Measurements from ENCODE around the gene CEP164.

CEP164 gene

DNA sequence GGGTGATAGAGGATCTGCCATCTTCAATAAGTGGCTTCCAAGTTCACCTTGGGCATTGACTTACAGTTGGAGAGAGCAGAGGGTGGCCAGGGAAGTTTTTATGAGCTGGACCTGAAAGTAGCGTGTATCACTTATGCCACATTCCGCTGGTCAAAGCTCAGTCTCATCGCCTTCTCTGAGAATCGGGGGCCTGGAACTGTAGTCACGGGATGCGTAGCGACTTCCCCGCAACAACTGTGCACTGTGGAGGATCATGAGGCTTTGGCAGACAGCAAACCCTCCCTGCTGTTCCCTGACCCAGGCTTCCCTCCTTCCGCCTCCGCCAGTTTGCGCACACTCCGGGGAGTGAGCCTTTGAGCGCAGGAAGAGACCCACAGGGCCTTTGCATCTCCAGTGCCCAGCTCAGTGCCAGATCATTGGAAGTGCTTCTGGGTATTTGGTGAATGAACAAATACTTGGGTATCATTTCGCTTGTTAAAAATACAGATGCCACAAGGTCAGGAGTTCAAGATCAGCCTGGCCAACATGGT is 95.5 kb downstream of the CEP164 start:
- no peak for DNase-seq

DNA sequence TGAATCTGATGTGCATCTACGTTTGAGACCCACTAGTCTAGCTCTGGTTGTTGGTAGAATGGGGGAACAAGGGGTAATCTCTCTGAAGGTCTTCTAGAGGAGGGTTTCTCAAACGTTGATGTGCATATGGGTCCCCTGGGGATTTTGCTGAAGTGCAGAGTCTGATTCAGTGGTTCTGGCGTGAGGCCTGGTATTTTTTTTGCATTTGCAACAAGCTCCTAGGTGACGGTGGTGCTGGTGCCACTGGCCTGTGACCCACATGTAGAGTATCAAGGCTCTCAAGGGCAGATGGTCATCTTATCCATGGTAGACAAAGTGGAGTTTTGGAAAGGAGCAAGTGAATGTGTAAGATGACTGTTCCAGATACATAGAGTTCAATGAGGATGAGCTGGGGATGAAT is 97.1 kb downstream of the CEP164 start:
- peak; percentile 37 for DNase-seq

DNA sequence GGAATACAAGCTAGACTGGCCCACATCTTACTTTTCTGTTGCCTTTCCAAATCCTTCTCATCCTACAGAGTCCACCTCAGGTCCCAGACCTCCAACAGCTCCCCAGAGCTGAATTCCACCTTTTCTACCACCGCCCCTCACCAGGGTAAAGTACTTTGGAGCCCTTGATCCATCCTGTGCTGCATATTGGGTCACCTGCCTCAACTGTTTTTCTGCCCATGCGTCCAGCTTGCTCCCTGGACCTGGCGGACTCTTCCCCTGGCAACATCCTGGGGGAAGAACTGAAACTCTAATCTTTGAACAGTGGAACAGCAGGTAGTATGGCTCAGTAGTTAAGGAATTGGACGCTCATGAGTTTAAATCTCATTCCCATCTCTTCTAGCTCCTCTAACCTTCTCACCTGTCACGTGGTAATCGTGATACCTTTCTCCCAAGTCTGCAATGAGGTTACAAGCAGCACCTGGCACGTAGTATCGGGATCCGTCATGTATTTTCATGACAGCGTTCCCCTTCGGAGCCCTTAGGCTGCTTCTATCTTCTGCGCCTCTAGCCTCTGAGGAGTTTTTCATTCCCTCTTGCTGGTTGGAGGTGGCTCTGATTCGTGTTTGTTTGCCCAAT is 98.1 kb downstream of the CEP164 start:
- no peak for DNase-seq

DNA sequence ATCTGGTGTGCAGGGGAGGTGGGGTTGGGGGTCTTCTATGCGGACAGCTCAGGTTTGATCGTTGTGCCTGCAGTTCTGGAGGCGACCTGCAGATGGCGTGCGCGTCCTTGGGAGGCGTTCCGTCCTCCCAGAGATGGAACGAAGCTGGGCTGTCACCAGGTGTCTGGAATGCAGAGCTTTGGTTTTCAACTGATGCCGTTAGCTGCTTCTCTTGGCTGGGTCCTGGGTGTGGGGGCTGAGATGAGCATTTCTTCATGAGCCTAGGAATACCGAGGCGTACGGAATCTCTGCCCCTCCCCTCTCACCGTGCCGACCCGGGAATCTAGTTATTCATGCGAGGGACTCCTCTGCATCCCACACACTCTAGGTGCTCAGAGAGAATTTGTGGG is 98.6 kb downstream of the CEP164 start:
- peak; percentile 39 for DNase-seq

DNA sequence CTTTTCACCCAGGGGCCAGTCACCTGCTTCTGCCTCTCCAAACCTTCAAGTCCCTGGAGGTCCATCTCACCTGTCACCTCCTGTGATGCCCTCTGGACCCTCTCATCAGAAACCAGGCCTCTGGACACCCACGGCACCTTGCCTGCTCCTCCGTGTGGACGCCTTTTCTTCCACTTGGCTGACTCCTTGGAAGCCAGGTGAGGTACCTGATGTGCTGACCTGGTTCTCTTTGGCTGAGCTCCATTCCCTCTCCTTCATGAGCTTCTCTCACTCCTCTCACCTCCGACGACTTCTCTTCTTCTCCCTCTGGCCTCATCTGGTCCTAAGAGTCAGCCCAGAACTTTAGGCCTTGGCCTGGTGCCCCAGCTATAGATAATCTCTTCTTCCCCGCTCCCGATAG is 99.3 kb downstream of the CEP164 start:
- DNase-seq, result no peak

DNA sequence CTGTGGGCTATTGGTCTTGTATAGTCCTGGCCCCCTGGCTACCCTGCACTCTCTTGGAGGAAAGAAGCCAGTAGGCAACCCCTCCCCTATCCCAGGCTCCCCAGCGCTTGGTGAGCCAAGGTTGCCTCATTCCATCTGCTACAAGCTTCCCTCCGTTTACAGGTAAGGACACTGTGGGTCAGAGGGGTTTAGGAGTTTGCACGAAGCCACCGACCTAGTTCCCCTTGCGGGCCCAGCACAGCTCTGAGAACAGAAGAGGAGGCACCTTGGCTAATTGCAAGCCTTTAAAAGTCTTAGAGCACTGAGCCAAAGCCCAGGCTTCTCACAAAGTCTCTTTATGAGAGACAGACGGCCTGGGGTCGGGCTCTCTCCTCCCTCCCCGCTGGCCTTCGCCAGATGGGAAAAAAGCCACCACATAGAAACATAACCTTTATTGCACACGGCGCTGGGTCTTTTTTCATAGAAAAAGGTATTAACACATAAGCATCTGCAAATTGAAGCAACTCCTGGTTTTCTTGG is 99.8 kb downstream of the CEP164 start:
- no peak for DNase-seq

DNA sequence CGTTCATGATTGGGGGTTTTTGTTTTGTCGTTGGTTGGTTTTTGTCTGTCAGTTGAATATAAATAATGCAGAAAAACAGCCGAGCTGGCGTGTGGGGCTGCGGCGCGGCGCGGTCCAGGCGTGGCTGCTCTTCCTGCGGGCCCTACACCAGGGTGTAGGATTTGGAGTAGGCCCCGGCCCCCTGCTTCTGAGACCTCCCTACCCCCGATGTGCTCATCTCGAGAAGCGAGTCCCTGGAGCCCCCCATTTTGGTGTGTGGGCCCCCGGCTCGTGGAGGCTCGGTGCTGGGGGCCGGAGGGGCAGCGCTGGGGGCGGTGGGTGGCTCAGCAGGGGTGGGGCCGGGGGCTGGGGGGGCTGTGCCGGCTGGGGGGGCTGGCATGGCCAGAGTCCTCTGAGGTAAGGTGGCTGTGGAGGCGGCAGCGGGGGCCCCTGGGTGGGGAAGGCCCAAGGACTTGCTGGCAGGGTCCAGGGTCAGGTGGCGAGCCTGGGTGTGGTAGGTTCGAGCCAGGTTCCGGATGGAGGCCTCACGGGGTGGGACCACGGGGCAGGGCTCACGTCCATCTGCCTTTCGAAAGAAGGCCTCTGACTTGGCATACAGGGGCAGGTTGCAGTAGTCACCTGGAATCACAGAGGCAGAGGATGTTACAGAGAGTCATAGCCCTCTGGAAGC is 100.7 kb downstream of the CEP164 start:
- DNase-seq, result no peak

DNA sequence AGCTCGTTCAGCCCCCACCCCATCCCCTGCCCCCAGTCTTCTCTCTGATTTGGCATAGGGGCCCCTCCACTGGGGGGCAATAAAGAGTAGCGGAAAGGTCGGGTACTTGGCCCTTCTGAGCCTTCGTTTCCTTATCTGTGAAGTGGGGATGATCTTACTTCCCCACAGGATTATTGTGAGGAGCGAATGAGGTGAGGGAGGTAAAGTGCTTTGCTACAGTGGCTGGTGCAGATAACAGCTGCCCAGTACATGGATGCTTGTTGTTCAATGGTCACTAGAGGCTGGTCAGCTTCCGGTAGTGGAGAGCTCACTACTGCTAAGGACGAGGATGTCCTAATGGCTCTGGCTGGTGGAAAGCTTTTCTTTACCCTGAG is 101.2 kb downstream of the CEP164 start:
- DNase-seq, result no peak

DNA sequence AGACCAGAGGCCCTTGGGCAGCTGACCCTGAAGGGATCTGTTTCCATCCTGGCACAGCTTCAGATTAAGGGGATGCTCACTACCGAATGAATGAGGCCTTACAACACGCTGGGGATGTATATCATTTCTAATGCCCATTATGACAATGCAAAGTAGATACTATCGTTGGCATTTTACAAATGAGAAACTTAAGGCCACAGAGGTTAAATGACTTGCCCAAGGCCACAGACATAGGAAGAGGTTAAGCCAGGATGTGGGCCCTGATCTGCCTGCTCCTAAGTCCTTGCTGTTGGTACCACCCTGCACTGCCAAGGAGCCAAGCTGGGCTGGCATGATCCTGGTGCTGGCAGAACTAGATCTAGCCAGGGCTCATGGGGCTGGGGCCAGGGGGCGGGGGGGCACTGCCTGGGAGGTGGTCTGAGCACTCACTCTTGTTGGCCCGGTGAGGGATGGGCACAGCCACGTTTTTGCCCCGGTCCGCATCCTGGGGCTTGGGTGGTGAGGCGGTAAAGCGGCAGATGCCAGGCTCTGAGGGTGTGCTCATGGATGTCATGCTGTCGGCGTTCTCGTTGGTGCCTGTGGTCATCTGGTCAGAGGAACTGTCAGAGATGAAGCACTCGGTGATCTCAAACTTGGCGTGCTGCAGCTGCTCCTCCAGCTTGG is 102.8 kb downstream of the CEP164 start:
- no peak for DNase-seq

DNA sequence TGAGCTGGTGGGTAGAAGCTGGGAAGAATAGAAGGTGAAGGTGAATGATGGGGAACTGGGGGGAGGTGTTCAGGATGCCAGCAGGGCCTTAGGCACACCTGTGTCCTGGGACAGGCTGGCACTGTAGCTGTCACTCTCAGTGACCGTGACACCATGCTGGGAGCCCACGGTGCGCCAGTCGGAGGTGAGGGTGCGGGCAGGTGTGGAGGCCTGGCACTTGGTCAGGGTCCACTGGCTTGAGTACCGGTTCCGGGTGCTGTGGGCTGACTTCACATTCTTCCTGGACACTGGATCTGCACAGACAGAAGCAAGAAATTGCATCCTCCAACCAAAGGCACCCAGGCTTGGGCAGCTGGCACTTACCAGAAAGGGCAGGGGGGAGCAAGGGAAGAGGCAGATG is 103.8 kb downstream of the CEP164 start:
- no peak for DNase-seq

DNA sequence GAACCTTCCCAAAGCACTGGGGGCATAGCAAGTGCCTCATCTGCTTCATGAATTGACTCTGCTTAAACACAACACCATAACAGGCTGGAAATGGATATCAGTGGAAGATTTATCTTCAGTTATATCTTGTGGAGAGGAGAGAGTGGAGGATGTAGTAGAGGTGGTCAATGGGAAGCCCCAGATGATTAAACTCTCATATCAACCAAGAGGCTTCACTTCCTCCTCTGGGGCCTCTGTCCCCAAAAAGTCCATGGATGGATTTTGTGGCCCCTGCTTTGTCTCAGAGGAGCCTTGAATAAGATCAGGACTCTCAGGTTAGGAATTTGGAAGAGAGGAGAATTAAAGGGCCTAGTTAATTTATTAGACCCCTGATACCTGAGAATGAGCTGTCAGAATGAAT is 106.1 kb downstream of the CEP164 start:
- no peak for DNase-seq

DNA sequence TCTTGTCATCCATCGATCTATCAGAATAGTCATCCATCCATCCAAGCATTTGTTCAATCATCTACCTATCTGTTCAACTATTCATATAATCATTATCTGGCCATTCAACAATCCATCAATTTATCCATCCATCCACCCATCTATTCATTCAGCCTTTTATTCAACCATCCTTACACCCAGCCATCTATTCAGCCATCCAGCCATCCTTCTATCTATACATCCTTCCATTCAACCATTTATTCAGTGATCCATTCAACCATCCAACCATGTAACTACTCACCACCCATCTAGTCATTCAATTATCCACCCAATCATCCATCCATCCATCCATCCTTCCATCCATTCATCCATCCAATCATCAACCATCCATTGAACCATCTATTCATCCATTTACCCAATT is 106.8 kb downstream of the CEP164 start:
- DNase-seq, result no peak

DNA sequence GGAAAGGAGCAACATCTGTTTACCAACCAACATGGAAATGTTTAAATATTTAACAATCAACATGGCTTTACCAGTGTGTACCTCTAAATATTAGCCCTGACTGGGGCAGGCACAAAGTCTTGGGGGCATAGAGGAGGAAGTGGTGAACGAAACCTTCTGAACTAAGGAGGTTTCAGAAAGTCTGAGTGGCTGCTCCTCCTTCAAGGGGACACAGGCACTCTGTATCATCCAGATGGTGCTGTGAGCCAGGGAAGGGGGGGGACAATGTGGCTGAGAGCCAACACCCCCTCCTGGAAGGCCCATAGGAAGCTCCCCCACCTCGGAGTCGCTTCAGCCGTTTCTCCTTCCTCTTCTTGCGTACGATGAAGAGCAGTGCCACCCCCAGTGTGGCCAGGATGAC is 107.7 kb downstream of the CEP164 start:
- no peak for DNase-seq

DNA sequence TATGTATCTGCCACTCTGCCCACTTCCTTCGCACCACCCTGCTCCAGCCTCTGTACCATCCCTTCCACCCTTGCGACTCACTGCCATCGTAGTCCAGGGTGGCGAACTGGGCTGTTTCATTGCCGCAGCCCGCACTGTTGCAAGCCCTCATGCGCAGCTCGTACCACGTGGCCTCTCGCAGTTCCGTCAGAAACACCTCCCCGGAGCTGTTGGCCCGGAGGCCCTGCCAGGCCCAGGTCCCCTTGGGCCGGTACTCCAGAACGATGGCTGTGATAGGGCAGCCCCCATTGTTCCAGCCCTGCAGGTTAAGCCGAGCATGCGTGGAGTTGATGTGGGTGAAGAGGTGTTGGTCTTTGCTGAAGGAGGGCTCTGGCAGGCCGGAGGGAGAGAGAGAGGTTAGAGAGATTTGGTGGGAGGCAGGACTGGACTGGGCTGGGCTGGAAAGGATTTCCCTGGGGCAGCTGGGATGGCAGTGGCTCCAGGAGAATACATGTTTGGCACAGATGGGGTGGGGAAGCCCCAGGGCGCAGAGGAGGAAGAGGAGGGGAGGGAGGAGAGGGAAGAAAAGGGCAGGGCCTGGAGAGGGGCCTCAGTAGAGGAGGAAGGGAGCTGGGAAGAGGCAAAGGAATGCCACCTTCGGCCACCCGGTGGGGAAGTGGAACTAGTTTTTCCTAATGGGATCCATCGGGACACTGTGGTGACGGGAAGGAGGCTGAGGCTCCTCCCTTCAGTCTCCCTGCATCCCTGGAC is 109.6 kb downstream of the CEP164 start:
- no peak for DNase-seq

DNA sequence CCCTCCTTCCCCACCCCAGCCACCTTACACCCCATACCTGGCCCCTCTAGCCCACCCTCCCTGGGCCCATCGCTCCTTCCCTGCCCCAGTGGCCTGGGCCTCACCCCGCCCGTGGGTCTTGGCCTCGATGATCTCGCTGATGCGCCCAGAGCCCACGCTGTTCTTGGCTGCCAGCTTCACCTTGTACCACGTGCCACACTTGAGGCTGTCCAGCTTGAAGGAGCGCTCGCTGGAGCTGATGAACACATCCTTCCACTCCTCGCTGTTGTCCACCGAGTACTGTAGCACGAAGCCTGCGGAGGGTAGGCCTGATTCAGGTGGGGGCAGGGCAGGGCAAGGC is 110.1 kb downstream of the CEP164 start:
- DNase-seq, result no peak

DNA sequence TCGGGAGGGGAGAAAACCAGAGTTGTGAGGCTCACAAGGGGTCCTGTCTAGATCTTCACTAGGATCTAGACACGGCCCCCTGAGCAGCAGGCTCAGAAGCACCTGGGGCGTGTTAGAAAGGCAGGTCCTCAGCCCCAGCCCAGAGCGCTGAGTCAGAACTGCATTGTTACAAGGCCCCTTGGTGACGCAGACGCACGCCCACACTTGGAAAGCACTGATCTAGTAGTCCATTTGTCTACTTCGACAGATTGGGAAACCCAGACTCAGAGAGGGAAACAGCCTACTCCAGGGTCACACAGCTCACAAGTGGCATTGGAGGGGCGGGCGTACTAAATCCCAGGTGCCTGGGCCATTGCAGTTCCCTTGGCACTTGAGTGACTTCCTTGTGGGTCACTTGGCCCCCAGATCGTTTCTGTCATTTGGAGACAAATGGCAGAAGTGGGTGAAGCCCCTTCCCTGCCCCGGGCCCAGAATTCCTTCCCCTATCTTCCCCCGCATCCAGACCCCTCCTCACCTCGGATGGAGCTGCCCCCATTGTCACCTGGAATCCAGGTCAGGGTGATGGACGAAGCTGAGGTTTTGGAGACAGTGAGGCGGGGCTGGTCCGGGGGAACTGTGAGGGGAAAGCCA is 110.8 kb downstream of the CEP164 start:
- no peak for DNase-seq

DNA sequence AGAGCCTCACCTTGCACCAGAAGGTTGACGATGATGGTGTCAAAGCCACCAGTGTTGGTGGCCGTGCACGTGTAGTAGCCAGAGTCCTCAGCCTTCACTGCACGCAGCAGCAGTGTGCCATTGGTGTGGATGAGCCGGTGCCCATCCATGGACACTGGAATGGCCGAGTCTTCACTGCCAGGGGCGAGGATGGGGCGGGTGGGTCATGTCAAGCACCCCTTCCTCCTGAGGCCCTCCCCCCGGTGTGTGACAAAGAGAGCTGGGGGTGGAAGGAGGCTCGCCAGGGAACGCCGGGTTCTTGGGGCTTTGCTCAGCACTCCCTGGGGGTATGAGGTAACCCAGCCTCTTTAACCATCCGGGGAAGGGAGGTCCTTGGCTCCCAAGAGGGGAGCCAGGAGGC is 111.6 kb downstream of the CEP164 start:
- no peak for DNase-seq

DNA sequence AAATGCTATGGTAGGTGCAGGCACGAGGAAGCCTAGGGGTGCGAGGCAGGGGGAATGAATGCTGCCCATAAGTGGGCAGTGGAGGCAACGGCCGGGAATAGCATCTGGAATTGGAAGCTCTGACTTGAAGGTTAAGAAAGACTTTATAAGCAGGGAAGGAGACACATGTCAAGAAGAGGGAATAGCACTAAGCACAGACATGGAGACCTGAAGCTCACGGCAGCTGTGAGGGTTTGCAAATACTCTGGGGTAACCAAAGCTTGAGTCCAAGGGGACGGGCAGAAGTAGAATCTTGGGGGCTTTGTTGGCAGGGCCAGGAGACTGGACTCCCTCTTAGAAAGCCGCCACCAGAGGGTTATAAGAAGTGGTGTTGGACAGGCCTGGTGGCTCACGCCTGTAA is 112.6 kb downstream of the CEP164 start:
- no peak for DNase-seq

DNA sequence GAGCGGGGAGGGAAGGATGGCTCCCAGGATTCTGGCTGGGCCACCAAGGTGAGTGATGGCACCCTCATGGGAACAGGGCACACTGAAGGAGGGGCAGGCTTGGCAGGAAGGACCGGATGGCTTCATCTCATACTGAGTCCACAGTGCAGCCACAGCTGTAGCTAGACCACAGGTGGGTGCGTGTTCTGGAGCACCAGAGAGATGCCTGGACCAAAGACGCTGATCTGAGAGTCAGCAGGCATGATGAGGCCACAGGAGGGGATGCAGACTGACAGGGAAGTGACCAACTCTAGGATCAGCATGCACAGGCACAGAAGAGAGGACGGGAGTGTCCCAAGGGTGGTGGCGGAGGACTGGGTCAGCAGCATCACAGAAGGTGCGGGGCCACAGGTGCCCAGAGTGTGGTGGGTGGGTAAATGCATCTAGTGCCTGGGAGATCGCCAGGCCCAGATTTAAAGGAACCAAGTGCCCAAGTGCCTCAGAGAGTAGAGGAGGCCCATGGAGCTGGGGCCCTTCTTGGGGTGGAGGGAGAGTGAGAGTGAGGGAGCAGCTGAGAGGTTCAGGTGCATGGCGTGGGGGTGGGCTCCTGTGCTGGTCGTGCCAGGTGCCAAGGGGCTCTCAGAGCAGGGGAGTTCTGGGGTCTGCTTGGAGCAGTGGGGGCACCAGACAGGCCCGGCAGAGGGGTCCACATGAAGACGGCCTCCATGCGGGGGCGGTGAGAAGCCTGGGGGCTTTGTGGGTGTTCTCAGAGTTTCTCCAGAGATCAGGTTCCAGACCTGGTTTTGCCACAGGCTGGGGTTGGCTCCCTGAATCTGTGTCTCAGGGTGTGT is 113.7 kb downstream of the CEP164 start:
- no peak for DNase-seq

DNA sequence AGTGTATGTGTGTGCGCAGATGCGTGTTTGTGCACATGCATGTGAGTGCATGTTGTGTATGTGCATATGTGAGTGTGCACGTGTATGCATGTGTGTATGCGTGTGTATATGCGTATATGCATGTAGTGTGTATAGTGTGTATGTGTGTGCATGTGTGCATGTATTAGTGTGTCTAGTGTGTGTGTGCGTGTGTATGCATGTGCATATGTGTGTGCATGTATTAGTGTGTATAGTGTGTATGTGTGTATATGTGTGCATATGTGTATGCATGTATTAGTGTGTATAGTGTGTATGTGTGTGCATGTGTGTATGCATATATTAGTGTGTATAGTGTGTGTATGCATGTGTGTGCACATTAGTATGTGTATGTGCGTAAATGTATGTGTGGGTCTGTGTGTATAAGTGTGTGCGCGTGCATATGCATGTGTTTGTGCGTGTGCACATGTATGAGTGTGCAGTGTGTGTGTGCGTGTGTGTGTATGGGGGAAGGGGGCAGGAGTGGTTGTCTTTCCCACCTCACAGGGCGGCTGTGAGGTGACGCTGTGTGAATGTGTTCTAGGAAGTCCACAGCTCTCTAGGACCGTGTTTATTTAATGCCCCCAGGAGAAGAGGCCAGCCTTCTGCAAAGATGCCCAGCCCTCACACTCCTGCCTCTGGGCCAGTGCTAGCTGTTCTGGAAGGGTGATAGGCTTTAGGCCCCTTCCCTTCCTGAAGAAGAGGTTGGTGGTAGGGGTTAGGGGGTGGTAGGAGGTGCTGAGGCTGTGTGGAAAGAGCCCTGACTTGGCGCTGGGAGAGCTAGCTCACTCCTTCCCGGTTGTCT is 114.6 kb downstream of the CEP164 start:
- DNase-seq, result no peak

DNA sequence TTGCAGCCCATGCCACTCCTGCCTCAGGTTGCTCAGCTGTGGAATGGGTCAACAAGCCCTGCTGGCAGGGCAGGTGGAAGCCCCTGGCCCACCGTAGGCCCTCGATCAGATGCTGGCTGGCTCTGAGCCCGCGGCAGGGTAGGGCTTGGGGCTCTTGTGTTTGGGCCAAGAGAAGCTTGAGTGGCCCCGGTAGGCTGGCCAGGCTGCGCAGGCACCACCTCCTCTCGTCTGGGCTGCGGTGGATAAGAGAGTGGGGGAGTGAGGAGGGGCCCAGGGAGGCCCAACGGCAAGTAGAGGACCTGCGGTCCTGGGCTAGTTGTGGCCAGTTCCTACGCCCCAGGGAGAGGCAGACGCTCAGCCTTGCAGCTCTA is 115.2 kb downstream of the CEP164 start:
- no peak for DNase-seq
